SK-N-SH (cell line): Measurements from ENCODE around the gene C6orf89. TPM values are rescaled to one million over a fixed set of nuclear protein-coding genes. Genes with fewer than 3 reads are reported as not detected.

Source experiments
- CTCF ChIA-PET: fragments of 300-600, 350-600 bp; formaldehyde crosslinking; extraction: SDS; loops from one replicate; lab custom pipeline; 2021; lab: Yijun Ruan, JAX
- POLR2A ChIA-PET: fragments of 350-600 bp; sonication (Branson Sonifier 250); formaldehyde crosslinking; extraction: SDS; loops from one replicate; lab custom pipeline; 2020; ENCODE audit warnings: antibody characterized with exemption, inconsistent platforms; lab: Yijun Ruan, JAX
- DNase-seq: peaks from one replicate; pipeline ENCODE4 v3.0.0; 2012
- H2AFZ ChIP-seq: fragments of 200-600 bp; sonication (generic); 2 replicates; pipeline ENCODE4 v1.8.1; 2016; ENCODE audit warnings: antibody characterized with exemption, mild to moderate bottlenecking, low read depth
- H3F3A ChIP-seq: fragments of 200-600 bp; sonication (generic); replicated peaks from 2 replicates; pipeline ENCODE3; 2016; ENCODE audit warnings: antibody characterized with exemption, mild to moderate bottlenecking; ENCODE audit not compliant: insufficient read depth
- H3K27ac ChIP-seq, 2 experiments: fragments of 200-500 bp in 1 of 2; fragments of 200-600 bp in 1 of 2; sonication (Bioruptor generic) in 1 of 2; sonication (generic), shearing (Covaris generic) in 1 of 2; 2 replicates each; pipeline versions ENCODE4 v1.5.1 to v1.6.1; 2014 to 2016; ENCODE audit warnings: low read depth in 2 of 2, inconsistent platforms in 1 of 2, low read length in 1 of 2, mild to moderate bottlenecking in 1 of 2, mixed read lengths in 1 of 2
- H3K27me3 ChIP-seq: fragments of 200-600 bp; sonication (generic), shearing (Covaris generic); 2 replicates; pipeline ENCODE4 v1.6.1; 2016; ENCODE audit warnings: mixed run types; ENCODE audit not compliant: insufficient read depth
- H3K36me3 ChIP-seq, 2 experiments: fragments of 200-500 bp in 1 of 2; fragments of 200-600 bp in 1 of 2; sonication (Bioruptor generic) in 1 of 2; sonication (generic) in 1 of 2; replicated peaks in 1 of 2; 2 replicates each; pipeline versions ENCODE3 to v1.5.1; 2014 to 2016; ENCODE audit warnings: low read length in 1 of 2, mild to moderate bottlenecking in 1 of 2; ENCODE audit not compliant: insufficient read depth in 2 of 2, control insufficient read depth in 1 of 2
- H3K4me1 ChIP-seq, 2 experiments: fragments of 200-500 bp in 1 of 2; fragments of 200-600 bp in 1 of 2; sonication (Bioruptor generic) in 1 of 2; sonication (generic), shearing (Covaris generic) in 1 of 2; 2 replicates each; pipeline versions ENCODE4 v1.5.1 to v1.6.1; 2014 to 2016; ENCODE audit warnings: low read depth in 1 of 2, low read length in 1 of 2, mixed run types in 1 of 2; ENCODE audit not compliant: insufficient read depth in 2 of 2, control insufficient read depth in 1 of 2
- H3K4me2 ChIP-seq: fragments of 200-600 bp; sonication (generic), shearing (Covaris generic); 2 replicates; pipeline ENCODE4 v1.6.1; 2017; ENCODE audit warnings: mixed run types
- H3K4me3 ChIP-seq, 2 experiments: fragments of 200-500 bp in 1 of 2; fragments of 200-600 bp in 1 of 2; sonication (Bioruptor generic) in 1 of 2; sonication (generic), shearing (Covaris generic) in 1 of 2; 2 replicates each; pipeline versions ENCODE4 v1.5.1 to v1.8.1; 2014 to 2016; ENCODE audit warnings: low read depth in 2 of 2, inconsistent platforms in 1 of 2, low read length in 1 of 2, mild to moderate bottlenecking in 1 of 2, mixed read lengths in 1 of 2, moderate library complexity in 1 of 2
- H3K79me2 ChIP-seq: fragments of 200-600 bp; sonication (generic); 2 replicates; pipeline ENCODE4 v1.8.1; 2017; ENCODE audit warnings: mild to moderate bottlenecking; ENCODE audit not compliant: insufficient read depth
- H3K9ac ChIP-seq: fragments of 200-600 bp; sonication (generic); 2 replicates; pipeline ENCODE4 v1.6.1; 2017; ENCODE audit warnings: mixed run types
- H3K9me2 ChIP-seq: fragments of 200-600 bp; sonication (generic); 2 replicates; pipeline ENCODE4 v1.6.1; 2017; ENCODE audit warnings: mixed run types
- H3K9me3 ChIP-seq: fragments of 200-600 bp; sonication (generic); 2 replicates; pipeline ENCODE4 v1.6.1; 2017; ENCODE audit warnings: mixed run types, mild to moderate bottlenecking, moderate library complexity
- H4K20me1 ChIP-seq: fragments of 200-600 bp; sonication (generic); 2 replicates; pipeline ENCODE4 v1.6.1; 2017; ENCODE audit warnings: mild to moderate bottlenecking, mixed run types; ENCODE audit not compliant: insufficient read depth
- EZH2phosphoT487 ChIP-seq: fragments of 200-600 bp; sonication (generic); IDR thresholded peaks from 2 replicates; pipeline ENCODE4 v1.6.1; 2017; ENCODE audit warnings: low read depth, mixed run types, mild to moderate bottlenecking, antibody characterized with exemption, moderate library complexity, borderline replicate concordance
- FOXM1 ChIP-seq: IDR thresholded peaks from 2 replicates; pipeline ENCODE4 v1.4.0; 2012; ENCODE audit warnings: low read depth, mild to moderate bottlenecking
- MAX ChIP-seq: IDR thresholded peaks from 2 replicates; pipeline ENCODE4 v1.4.0; 2012; ENCODE audit warnings: low read depth
- MEF2A ChIP-seq: IDR thresholded peaks from 2 replicates; pipeline ENCODE4 v1.4.0; 2012; ENCODE audit warnings: low read depth, borderline replicate concordance
- NRF1 ChIP-seq: IDR thresholded peaks from 2 replicates; pipeline ENCODE4 v1.6.1; 2012; ENCODE audit warnings: low read depth, mild to moderate bottlenecking, low read length
- POLR2AphosphoS5 ChIP-seq: IDR thresholded peaks from 2 replicates; pipeline ENCODE4 v1.6.1; 2012; ENCODE audit warnings: low read depth, low read length
- RAD21 ChIP-seq: IDR thresholded peaks from 2 replicates; pipeline ENCODE4 v1.6.1; 2012; ENCODE audit warnings: mild to moderate bottlenecking, low read length
- REST ChIP-seq: IDR thresholded peaks from 2 replicates; pipeline ENCODE4 v1.6.1; 2012; ENCODE audit warnings: mild to moderate bottlenecking, low read depth, low read length, moderate library complexity
- SIN3A ChIP-seq: IDR thresholded peaks from 2 replicates; pipeline ENCODE4 v1.6.1; 2012; ENCODE audit warnings: low read depth, mild to moderate bottlenecking, low read length, moderate library complexity, borderline replicate concordance
- TAF1 ChIP-seq: IDR thresholded peaks from 2 replicates; pipeline ENCODE4 v1.6.1; 2012; ENCODE audit warnings: low read depth, mild to moderate bottlenecking, low read length, moderate library complexity, borderline replicate concordance
- TCF12 ChIP-seq: IDR thresholded peaks from 2 replicates; pipeline ENCODE4 v1.4.0; 2012
- WGBS: methylation state at CpG from one replicate; pipeline ENCODE4 v1.1.6; 2017; ENCODE audit warnings: low lambda C conversion rate; 5-methylcytosine and 5-hydroxymethylcytosine counted together
- polyA plus RNA-seq, 3 experiments: library from polyadenylated mRNA; depleted of rRNA; stranded (reverse); fragments of >200 nt; gene quantifications; 2 replicates each; pipeline ENCODE4 v1.2.3, GENCODE V29; 2012
- TF ChIP-seq, protein P1 (sequence below): fragments of 150-350 bp; IDR thresholded peaks from 2 replicates; pipeline ENCODE4 v1.6.1; 2016; ENCODE audit warnings: mild to moderate bottlenecking, low read depth, low read length

The C6orf89 gene
- polyA plus RNA-seq, 1 of the 3 experiments (the other 2 are of a cell fraction): 20.4 TPM

GRCh38 chr6:36924778-36925374, 39.1 kb downstream of the C6orf89 start:
- Histone ChIP-seq H3K4me1 (peaks cover 0 to 5% of the 10 kb centered on the region in 2 experiments; a peak in 1 of 4 replicates), H2AFZ (no peak overlapping the region), H3K4me3 (no peak overlapping the region), H3K36me3 (peaks cover 16 to 36% of the 10 kb centered on the region in 2 experiments), H4K20me1 (no peaks in the 10 kb centered on the region), H3K79me2 (no peaks in the 10 kb centered on the region), H3K9me2 (no peaks in the 10 kb centered on the region), H3F3A (no peaks in the 10 kb centered on the region), H3K9ac (no peak overlapping the region), H3K4me2 (no peak overlapping the region), H3K9me3 (no peaks in the 10 kb centered on the region), H3K27ac (no peak overlapping the region), H3K27me3 (no peaks in the 10 kb centered on the region)
- ChIA-PET CTCF (interaction anchor here (1.1 to 1.5 kb wide), 2 partner anchors 14 to 93 kb away, joined by 3 to 6 read pairs; no protein-coding TSS in a partner anchor), POLR2A (no interaction called here)
- TF ChIP-seq FOXM1: no peak
- no peak for TF ChIP-seq SIN3A
- no peak for TF ChIP-seq REST
- TF ChIP-seq TAF1: no peak
- no peak for TF ChIP-seq RAD21
- TF ChIP-seq MAX: no peak
- TF ChIP-seq, protein P1, sequence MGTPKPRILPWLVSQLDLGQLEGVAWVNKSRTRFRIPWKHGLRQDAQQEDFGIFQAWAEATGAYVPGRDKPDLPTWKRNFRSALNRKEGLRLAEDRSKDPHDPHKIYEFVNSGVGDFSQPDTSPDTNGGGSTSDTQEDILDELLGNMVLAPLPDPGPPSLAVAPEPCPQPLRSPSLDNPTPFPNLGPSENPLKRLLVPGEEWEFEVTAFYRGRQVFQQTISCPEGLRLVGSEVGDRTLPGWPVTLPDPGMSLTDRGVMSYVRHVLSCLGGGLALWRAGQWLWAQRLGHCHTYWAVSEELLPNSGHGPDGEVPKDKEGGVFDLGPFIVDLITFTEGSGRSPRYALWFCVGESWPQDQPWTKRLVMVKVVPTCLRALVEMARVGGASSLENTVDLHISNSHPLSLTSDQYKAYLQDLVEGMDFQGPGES: no peak
- TF ChIP-seq NRF1: no peak
- TF ChIP-seq EZH2phosphoT487: no peak
- TF ChIP-seq TCF12: no peak
- WGBS: 97% methylated on average over 5 of the region's 5 CpGs
- DNase-seq: no peak

- DNase-seq: no peak
- Histone ChIP-seq H3K4me3 (no peak overlapping the region), H3F3A (no peaks in the 10 kb centered on the region), H4K20me1 (no peaks in the 10 kb centered on the region), H3K27ac (no peak overlapping the region), H3K36me3 (peaks cover 13 to 27% of the 10 kb centered on the region in 2 experiments), H3K4me2 (no peak overlapping the region), H3K9me2 (no peaks in the 10 kb centered on the region), H3K9me3 (no peaks in the 10 kb centered on the region), H3K27me3 (no peaks in the 10 kb centered on the region), H3K79me2 (no peaks in the 10 kb centered on the region), H2AFZ (no peak overlapping the region), H3K9ac (no peak overlapping the region)
- CTCF ChIA-PET: no interaction called here
- 100% methylated on average over 4 of the region's 4 CpGs for WGBS
- POLR2A ChIA-PET: no interaction called here
- no peak for TF ChIP-seq POLR2AphosphoS5
- TF ChIP-seq MEF2A: no peak
- TF ChIP-seq, all 33 proteins: peak for 0
- peaks cover 0 to 5% of the 10 kb centered on the region in 2 experiments; a peak in 1 of 4 replicates for H3K4me1 ChIP-seq
Observed at GRCh38 chr6:36925809-36926208, 40.1 kb downstream of the C6orf89 start.
